ENCODE data around the gene LYZL6.

DNA sequence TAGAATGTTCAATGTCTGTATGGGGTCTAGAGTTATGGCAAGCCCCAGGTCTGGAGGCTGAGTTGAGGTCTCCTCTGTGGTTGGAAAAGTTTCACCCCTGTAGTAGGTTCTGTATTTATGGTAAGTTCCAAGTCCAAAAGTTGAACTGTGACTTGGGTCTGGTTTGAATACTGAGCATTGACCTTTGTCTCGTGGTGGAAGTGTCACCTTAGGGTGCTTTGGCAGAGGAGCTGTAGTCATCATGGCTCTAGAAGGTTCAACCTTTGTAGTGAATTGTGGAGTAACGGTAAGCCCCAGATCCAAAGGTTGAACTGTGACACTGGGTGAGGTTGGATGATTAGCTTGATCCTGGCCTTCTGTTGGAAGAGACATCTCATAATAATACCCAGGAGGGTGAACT, 30.6 kb downstream of the LYZL6 start:
- TF ChIP-seq HCFC1 (IDR thresholded peaks at IDR 0.05; ENCODE audit: low read length) (no peak), EP300 (IDR thresholded peaks at IDR 0.05; ENCODE audit: borderline replicate concordance in 1 of 2, control insufficient read depth in 1 of 2, low read depth in 2 of 2, low read length in 2 of 2) (no peak), NFYA (IDR thresholded peaks at IDR 0.05; ENCODE audit: borderline replicate concordance, low read depth, low read length) (no peak), TCF12 (IDR thresholded peaks at IDR 0.05; ENCODE audit: low read depth, low read length) (no peak), POLR2AphosphoS5 (IDR thresholded peaks at IDR 0.05; ENCODE audit: low read length) (no peak), NFYB (IDR thresholded peaks at IDR 0.05; ENCODE audit: insufficient read depth, low read depth, low read length) (no peak), ESRRA (IDR thresholded peaks at IDR 0.05; ENCODE audit: low read length) (no peak)
- TF ChIP-seq, protein P1, sequence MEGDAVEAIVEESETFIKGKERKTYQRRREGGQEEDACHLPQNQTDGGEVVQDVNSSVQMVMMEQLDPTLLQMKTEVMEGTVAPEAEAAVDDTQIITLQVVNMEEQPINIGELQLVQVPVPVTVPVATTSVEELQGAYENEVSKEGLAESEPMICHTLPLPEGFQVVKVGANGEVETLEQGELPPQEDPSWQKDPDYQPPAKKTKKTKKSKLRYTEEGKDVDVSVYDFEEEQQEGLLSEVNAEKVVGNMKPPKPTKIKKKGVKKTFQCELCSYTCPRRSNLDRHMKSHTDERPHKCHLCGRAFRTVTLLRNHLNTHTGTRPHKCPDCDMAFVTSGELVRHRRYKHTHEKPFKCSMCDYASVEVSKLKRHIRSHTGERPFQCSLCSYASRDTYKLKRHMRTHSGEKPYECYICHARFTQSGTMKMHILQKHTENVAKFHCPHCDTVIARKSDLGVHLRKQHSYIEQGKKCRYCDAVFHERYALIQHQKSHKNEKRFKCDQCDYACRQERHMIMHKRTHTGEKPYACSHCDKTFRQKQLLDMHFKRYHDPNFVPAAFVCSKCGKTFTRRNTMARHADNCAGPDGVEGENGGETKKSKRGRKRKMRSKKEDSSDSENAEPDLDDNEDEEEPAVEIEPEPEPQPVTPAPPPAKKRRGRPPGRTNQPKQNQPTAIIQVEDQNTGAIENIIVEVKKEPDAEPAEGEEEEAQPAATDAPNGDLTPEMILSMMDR (IDR thresholded peaks at IDR 0.05 in 2 of 3, conservative IDR thresholded peaks at IDR 0.05 in 1 of 3; ENCODE audit: control insufficient read depth in 2 of 3, extremely low read depth in 1 of 3, insufficient read depth in 1 of 3, low read depth in 3 of 3, low read length in 3 of 3), result no peak
- TF ChIP-seq, protein P2, sequence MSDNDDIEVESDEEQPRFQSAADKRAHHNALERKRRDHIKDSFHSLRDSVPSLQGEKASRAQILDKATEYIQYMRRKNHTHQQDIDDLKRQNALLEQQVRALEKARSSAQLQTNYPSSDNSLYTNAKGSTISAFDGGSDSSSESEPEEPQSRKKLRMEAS (IDR thresholded peaks at IDR 0.05; ENCODE audit: low read depth, low read length), result no peak
- TF ChIP-seq, protein P3, sequence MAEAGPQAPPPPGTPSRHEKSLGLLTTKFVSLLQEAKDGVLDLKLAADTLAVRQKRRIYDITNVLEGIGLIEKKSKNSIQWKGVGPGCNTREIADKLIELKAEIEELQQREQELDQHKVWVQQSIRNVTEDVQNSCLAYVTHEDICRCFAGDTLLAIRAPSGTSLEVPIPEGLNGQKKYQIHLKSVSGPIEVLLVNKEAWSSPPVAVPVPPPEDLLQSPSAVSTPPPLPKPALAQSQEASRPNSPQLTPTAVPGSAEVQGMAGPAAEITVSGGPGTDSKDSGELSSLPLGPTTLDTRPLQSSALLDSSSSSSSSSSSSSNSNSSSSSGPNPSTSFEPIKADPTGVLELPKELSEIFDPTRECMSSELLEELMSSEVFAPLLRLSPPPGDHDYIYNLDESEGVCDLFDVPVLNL (IDR thresholded peaks at IDR 0.05; ENCODE audit: low read depth, low read length), result no peak
- TF ChIP-seq, protein P4, sequence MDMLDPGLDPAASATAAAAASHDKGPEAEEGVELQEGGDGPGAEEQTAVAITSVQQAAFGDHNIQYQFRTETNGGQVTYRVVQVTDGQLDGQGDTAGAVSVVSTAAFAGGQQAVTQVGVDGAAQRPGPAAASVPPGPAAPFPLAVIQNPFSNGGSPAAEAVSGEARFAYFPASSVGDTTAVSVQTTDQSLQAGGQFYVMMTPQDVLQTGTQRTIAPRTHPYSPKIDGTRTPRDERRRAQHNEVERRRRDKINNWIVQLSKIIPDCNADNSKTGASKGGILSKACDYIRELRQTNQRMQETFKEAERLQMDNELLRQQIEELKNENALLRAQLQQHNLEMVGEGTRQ (IDR thresholded peaks at IDR 0.05; ENCODE audit: borderline replicate concordance, low read depth, low read length), result no peak
